NCI-H2196 treated with DMSO at 0.1 percent for 48 hours (cell line): ENCODE measurements around the gene THSD7B.

Experiments used
- DNase-seq: peaks from one replicate; lab custom pipeline; 2025; ENCODE audit not compliant: unreplicated experiment; lab: John Stamatoyannopoulos, UW

THSD7B gene

DNA sequence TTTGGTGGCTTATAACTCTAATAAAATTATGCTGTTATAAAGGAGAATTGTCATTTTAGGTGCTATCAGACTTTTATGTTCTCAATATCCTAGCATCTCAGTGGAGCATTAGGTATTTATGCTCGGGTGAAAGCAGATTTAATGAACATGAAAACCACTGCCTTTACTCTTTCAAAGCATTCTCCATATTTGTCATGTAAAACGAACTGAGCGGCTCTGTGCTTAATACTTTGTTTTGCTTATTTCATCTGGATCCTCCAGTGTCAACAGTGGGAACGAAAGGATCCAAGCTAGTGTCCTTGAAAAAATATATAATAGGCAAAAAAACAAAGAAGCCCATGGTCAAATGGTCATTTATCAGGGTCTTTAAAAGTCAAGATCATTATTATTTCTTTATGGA, 53.5 kb downstream of the THSD7B start:
- DNase-seq: no peak

DNA sequence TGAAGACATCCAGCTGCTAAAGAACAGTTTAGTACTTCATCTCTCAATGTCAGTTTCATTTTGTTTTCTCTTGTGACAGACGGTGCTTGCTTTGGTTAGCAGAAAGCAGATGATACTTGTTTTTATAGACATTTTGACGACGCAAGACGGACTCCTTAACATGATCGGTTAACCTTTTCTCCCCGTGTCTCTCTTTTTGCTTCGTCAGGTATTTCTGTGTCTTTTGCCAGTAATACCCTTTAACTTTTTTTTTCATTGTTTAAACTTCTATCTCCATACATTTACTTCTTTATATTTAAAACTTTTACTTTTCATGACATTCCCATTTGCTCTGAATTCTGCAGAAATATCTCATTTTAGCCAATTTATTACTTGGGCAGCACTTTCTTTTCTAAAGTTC, 57.9 kb downstream of the THSD7B start:
- DNase-seq: no peak

DNA sequence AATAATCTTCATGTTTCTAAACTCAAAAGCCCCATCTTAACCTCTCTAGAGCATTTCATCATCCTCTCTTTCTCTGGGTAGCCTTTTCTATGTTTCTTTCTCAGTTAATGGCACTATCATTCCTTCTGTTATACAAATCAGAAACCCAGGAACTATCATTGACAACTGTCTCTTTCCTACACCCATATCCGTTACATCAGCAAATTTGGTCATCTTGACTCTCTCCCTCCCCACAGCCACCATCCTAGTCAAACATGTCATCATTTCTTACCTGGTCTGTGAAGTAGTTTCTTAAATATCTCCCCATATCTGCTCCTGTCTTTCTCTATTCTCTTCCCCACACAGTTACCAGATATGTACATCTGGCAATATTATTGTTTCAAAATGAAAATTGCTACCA, 62.8 kb downstream of the THSD7B start:
- DNase-seq: no peak

DNA sequence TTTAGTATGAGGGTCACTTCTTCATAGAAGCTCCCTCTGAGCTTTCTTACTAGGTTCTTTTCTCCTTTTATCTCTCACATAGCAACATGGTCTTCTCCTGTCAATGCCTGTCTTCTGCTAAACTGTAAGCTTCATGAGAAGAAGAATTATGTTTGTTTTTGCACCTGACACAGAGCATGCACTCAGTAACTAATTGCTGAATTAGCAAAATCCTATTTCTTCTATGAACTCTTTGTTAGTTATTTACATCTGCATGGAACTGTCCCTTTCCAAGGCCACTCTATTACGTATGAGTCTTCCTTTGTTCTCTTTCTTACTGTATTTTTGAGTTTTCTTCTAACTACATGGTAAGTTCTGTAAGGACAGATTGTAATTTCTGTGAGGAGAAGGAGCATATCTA, 63.4 kb downstream of the THSD7B start:
- no peak for DNase-seq

DNA sequence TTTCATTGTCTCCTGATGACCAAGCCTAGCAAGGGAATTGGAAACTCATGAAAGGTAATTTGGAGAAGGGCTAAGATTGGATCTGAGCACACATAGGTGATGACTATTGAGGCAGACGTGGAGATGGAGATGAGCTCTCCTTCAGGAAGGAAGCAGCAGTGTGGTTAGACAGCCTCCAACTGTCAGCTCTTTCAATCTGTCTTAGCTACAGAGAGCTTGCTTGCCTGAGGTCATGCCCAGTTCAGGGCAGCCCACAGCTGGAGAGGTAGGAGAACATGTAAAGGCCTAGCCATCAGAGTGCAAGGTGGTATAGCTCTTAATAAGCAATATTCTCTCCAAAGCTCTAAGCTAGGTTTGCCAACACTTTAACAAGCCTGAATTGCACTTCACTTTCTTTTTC, 79.2 kb downstream of the THSD7B start:
- no peak for DNase-seq

DNA sequence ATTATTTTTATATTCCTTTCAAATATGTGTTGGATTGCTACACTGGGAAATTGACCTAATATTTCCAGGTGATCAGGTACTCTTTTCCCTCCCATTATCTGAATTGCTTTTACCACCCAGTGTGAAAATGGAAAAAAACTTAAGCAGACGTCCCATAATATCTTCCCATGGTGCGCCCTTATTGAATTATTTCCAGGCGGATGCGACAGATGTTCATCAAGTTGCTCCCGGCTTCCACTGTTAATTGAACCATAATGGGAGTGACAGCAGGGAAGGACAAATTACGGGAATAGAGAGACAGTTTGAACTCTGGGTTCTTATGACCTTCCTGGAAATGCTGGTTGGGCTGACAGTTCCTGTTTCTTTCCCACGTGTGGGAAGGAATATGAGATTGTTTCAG, 93.3 kb downstream of the THSD7B start:
- no peak for DNase-seq

DNA sequence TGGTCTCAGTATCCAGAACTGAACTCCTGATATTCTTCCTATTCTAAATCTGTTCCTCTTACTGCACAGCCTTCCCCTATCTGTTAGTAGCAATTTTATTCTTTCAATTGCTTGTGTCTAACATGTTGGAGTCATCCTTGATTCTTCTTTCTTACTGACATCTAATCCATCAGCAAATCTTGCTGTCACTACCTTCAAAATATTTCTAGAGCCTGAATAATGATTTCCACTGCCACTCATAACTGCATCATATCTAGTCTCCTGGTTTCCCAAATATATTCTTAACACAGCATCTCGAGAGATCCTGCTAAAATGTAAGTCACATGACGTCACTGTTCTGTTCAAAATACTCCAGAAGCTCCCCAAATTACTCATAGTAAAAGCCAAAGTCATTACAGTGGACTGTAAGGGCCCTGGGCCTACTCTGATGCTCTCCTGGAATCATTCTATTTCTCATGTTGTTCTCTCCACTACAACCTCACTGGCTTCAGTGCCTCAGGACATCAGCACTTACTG, 95.2 kb downstream of the THSD7B start:
- DNase-seq: no peak

DNA sequence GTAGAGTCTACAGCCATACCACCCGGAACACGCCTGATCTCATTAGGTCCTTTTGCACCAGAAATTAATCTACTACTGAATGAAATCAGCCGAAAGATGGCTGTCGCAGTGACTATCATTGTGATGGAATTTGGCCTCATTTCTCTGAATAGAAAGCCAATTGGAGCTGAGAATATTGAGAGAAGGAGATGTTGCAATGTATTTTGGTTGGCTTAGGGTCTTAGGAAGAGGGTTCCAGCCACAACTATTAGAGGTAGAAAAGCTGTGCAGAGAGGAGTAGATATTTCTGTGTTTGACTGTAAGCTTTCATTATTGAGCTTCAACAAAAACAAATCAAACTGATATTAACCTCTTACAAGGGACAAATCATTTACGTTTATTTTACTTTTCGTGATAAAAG, 98.1 kb downstream of the THSD7B start:
- no peak for DNase-seq

DNA sequence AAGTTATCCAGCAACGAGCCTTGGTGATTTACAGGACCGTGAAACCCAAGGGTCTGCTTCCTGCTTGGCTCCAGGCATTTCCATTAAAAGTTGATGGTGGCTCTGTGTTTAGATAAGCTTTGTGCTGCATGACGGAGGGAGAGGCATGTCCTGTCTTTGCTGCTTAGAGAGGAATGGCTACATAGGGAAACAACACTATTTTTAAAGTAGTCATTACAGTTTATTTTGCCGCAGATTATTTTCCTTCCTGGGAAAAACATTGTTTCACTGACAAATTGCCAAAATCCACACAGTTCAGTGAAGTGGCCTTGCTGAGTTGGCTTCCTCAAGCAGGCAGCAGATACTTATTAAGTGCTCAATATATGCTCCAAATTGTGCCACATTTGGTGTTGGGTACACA, 98.5 kb downstream of the THSD7B start:
- DNase-seq: no peak

DNA sequence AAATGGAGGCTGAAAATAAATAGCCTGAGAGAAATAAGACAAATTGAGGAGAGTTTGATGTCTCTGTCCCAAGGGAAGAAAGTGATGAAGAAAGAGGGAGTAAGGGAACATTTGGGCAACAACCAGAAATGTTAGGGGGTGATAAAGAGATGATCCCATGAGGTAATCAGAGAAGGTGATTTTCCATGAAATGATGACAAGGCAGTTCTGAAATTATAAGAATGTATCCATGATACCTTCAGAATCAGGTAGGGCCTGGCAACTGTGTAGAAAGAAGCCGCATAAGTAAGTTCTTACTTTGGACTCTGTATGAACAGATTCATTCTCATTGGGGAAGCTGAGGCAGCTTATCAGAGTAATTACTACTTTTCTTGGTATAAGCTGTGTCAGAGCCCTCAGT, 106.1 kb downstream of the THSD7B start:
- no peak for DNase-seq

DNA sequence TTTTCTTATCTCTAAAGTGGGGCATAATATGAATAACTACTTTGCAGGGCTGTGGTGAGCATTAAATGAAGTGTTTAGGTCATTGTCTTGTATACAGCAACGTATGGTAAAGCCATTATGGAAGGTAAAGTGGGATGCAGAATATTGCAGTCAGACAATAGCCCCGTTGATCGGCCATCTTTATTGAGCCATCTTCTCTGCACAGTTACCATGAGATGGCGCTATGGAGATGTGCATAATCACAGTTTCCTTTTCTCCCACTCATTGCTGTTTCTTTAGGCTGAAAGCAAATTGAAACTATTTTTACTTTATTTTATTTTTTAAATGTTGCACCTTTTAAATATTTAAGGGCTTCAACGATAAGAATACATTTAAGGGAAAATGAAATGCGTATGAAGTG, 108.9 kb downstream of the THSD7B start:
- DNase-seq: no peak

DNA sequence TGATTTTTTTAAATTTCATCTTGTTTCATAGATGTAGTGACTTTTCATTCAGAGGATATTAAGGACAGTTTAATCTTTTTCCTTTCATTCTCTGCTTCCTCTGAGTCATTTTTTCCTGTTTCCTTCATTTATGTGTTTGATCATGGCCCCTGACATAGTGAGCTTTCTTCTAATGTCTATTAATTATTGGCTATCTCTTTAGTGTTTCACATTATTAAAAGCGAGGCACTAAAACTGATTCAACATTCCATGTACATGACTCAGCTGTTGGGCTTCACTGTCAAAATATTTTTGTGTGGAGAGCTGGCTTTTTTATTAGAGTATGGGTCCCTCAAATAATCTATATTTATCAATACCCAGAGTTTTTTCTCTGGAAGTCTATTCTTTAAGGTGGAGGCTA, 125.8 kb downstream of the THSD7B start:
- no peak for DNase-seq

DNA sequence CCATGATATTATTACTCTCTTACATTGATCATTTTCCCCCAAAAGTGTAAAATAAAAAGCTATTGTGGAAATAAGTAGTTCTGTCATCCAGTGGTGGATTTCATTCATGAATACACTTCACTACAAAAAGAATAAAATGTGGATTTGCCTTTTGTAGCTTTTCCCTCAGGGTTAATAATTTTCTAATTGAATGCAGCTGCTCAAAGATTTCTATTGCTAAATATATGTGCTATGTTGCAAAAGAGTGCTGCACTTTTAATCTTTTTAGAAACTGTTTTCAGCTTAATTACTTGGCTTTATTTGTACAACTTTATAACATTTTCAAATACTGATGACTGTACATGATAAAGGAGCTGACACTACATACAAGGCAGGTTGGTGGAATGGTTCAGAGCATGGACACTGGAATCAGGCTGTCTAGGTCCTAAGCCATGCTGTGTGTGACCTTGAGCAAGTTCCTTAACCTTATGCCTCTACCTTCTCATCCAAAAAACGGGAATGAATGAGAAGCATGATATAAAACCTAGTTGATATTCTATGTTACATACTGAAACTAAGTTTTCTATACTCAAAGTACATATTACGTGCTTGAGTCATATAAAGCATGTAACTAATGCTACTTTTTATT, 128.8 kb downstream of the THSD7B start:
- DNase-seq: no peak

DNA sequence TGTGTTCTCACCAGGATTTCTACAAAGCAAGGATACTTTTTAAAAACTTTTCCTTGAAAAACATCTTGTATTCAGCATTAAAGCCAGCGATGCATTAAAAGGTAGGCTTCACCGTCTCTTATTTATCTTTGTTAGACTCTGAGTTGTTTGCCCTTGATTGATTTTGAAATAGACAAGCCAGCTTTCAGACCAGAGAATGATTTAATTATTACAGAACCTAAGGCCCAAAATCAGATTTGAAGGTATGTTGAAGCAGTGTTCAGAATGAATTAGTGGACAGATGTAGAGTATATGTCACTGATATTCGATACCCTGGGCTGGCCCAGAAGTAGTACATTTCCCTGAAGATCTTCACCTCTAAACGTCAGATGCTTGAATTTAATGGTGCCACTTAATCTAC, 136.4 kb downstream of the THSD7B start:
- no peak for DNase-seq

DNA sequence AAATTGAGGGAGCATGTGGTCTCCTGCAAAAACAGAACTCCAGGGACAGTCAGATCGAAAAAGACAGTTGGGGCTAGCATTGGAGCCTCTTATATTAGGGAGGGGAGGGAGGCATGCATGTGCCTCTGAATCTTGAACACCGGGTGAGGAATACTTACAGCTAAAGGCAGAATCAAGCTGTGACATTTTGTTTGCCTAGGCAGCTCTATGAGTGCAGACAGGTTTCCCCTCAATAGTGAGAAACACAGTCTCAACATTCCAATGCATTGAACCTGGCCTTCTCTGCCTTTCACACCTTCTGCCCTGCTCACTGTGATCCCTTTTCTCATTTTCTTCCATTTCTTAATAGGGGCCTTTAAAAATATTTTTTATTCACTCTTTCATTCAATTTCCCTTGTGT, 140.4 kb downstream of the THSD7B start:
- no peak for DNase-seq

DNA sequence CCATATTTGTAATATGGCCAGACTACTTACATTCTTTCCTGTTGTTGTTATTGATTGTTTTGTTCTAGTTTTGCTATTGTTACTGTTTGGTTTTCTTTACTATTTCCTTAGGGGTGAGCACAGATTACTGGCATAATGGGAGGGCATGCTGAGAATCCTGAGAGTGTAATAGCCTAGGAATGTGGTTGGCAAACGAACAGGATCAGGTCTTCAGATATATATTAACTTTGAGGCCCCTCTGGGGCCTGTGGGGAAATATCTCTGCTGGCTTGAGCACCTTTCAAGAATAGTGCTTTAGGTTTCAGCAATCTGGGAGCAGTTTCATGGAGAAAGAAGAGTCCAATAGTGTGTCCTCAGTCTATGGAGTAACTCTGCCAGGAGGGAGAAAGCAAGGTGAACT, 144.4 kb downstream of the THSD7B start:
- DNase-seq: no peak

DNA sequence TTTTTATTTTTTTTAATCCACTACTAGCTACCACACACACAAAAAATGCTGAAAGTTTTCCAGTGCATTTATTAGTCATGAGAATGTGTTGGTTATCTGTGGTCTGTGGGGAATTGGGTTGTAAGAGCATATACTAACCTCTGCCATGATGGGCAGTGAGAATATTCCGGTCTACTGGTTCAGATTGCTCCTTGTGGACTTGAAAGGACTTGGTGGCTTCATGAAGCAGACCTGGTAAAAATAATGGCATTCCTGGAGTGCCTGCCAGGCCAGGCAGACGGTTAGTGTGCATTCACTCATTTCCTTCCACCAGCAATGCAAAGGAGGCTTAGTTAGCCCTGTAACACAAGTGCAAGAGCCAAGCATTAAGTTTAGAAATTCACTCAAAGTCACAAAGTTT, 150.8 kb downstream of the THSD7B start:
- DNase-seq: no peak

DNA sequence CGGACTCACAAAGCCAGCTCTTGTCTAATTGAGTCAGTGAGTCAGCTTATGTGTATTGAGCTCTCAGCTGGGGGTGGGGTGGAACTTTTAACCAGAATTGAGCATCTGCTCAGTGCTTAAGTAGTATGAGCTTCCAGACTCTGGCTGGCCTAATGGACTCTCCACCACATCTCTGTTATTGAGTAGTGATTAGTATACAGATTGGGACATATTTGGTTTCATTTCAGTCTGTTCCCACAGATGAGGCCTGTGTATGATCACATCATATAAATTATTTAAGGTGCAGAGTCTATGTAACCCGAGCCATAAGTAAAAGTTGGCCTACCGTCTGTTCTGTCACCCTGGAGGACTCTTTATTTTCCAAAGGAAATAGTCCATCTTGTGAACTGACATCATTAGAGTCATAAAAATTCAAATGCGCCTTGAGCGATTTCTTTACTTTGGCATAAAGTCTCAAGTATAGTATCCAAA, 152.1 kb downstream of the THSD7B start:
- no peak for DNase-seq

DNA sequence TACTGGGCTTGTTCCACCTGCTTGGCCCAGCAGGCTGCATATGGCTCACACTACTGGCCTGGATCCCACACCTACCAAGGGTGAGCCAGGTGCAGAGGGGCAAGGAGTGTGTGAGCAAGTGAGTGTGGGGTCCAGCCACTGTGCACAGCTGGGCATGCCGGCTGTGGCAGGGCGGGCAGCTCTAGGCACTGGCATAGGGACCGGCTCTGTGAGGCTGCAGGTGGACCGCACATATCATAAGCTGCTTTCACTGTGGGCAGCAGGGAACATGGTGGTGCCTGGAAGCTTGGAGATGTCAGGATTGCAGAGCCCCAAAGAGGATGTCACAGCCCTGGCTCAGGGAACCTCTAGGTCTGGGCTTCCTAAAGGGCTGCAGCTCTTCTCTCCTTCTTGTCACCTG, 154.3 kb downstream of the THSD7B start:
- DNase-seq: no peak

DNA sequence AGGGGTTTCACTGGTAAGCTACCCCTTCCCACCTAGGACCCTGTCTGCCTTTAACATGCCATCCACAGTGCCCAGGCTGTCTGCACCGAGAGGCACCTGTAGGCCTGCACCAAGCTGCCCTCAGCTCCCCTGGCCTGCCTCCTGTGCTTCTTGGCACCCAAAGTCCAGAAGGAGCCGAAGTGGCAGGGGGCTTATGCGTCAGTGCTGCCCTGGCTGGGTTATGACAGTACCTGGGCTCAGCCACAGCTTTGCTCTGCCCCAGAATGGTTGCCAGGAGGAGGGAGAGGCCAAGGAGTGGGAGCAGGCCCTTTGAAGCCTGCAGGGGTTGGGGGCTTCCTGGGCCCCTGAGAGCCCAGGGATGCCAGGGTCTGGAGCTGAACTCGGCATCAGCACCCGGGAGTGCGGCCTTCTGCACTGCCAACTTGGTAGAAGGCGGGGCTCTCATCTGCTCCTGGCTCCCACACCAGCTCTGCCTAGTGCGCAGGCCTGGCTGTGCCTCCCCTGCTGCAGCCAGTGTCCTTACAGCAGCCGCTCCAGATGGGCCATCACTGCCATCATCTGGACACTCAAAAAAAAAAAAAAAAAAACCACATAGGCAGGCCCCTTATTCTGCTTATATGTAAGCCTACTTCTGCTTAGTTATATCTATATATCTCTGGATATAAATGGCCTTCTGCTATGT, 155.4 kb downstream of the THSD7B start:
- no peak for DNase-seq

DNA sequence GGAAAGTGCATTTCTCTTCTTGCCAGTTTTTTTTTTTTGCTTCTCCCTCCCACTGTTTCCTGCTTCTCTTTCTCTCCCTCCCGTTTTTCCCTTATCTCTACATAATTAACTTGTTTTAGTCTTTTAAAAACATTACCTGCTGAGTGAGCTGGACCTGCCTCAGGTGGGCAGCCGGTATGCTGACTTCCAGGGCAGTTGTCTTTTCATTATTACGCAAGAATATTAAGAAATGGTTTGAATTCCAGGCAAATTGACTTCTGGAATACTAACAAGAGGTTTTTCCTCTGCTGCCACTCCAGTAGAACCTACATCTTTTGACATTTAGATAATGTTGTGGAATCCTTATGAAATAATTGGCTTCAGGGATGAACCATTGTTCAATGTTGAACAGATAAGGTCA, 161.8 kb downstream of the THSD7B start:
- DNase-seq: no peak

DNA sequence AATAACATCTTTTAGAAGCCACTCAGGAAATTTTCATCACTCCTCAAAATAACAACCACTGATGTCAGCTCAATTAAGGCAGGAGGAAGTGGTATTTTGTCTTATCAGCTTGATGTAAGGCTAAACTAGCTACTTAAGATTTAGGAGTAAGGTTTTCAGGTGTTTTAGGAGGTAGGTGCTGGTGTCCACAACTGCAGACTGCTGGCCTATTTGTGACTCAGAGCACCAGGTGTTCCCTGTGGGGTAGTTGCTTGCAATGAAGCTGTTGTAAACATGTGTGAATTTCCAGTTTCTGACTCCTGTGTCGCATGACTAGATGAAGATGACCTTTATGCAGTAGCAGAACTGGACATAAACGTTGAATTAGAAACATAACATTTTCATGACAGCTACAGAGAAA, 164.2 kb downstream of the THSD7B start:
- DNase-seq: no peak

DNA sequence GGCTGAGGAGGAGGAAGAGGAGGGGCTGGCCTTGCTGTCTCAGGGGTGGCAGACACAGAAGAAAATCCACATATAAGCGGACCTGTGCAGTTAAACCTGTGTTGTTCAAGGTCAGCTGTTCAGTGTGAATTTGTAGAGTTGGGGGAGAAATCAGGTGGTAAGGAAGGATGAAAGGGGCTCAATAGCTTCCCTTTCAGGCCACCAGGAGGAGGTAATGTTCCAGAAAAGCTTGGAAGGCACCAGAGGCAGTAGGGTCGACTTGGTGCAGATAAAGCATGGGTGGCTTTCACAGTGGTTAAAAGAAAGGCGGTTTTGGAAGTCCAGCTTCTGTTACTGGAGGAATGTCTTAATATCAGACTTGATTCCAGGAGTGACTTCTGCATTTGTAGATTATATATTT, 167.4 kb downstream of the THSD7B start:
- no peak for DNase-seq
